NCI-H774 (cell line): Measurements from ENCODE around the gene ZNF282.

ENCODE experiments used
- DNase-seq: peaks from one replicate; lab custom pipeline; 2025; lab: John Stamatoyannopoulos, UW

The ZNF282 gene

GRCh38 chr7:149195180-149196150 lies at the start of gene ZNF282:
Gene ZNF282 (plus strand): TSS chr7:149195546. CDS start chr7:149195590, 44 bp downstream.
- DNase-seq = peak; percentile 85

GRCh38 chr7:149147072-149147751 lies 48.1 kb upstream of the ZNF282 start, which contains the start of gene ZNF398:
Gene ZNF398 (plus strand): TSS chr7:149147453. CDS start chr7:149147743, 290 bp downstream.
- DNase-seq = peak; percentile 65

- DNase-seq = peak; percentile 18
Measured at GRCh38 chr7:149147752-149148653, 47.3 kb upstream of the ZNF282 start.

- no peak for DNase-seq
Measured at GRCh38 chr7:149150981-149151380, 44.4 kb upstream of the ZNF282 start.

- no peak for DNase-seq
Measured at GRCh38 chr7:149153346-149153745, 42.0 kb upstream of the ZNF282 start.

GRCh38 chr7:149154056-149154455 lies 41.3 kb upstream of the ZNF282 start:
- DNase-seq = no peak

GRCh38 chr7:149156898-149157297 lies 38.4 kb upstream of the ZNF282 start:
- DNase-seq = no peak

GRCh38 chr7:149161241-149161848 lies 34.0 kb upstream of the ZNF282 start:
- DNase-seq = no peak

GRCh38 chr7:149166142-149166541 lies 29.2 kb upstream of the ZNF282 start:
- DNase-seq = no peak

GRCh38 chr7:149166630-149167352 lies 28.6 kb upstream of the ZNF282 start:
- DNase-seq = no peak

GRCh38 chr7:149171892-149172533 lies 23.3 kb upstream of the ZNF282 start:
- no peak for DNase-seq

GRCh38 chr7:149172534-149172920 lies 22.8 kb upstream of the ZNF282 start:
- no peak for DNase-seq

- DNase-seq = no peak
Measured at GRCh38 chr7:149175150-149175549, 20.2 kb upstream of the ZNF282 start.

GRCh38 chr7:149179241-149179640 lies 16.1 kb upstream of the ZNF282 start:
- DNase-seq = no peak

- no peak for DNase-seq
Measured at GRCh38 chr7:149180722-149181449, 14.5 kb upstream of the ZNF282 start.

GRCh38 chr7:149181450-149181790 lies 13.9 kb upstream of the ZNF282 start:
- no peak for DNase-seq

- DNase-seq = no peak
Measured at GRCh38 chr7:149184274-149184673, 11.1 kb upstream of the ZNF282 start.

GRCh38 chr7:149188213-149188612 lies 7.1 kb upstream of the ZNF282 start:
- DNase-seq = no peak

GRCh38 chr7:149188637-149189259 lies 6.6 kb upstream of the ZNF282 start:
- no peak for DNase-seq
